Measurements from ENCODE around the gene DNM1. TPM values are rescaled to one million over a fixed set of nuclear protein-coding genes. Genes with fewer than 3 reads are reported as not detected.
A peak's percentile ranks its signal among the peaks of the same experiment; 100 is the strongest.

Gene DNM1
- total RNA-seq, 1 donor from 2014 or later = 87.0 TPM

GRCh38 chr9:128205296-128205944, 2.2 kb downstream of the DNM1 start:
- Mint-ChIP-seq H3K4me1 (ENCODE audit: low read depth) (peaks cover 67% of the 10 kb centered on the region), H3K36me3 (ENCODE audit: low read depth) (no peaks in the 10 kb centered on the region), H3K9me3 (ENCODE audit: low read depth) (no peaks in the 10 kb centered on the region), H3K27me3 (ENCODE audit: low read depth) (no peaks in the 10 kb centered on the region), H3K27ac (ENCODE audit: unreplicated experiment) (no peak overlapping the region), H3K4me3 (ENCODE audit: unreplicated experiment) (no peak overlapping the region)
- DNase-seq (ENCODE audit: low spot score) = no peak
- no peak for TF ChIP-seq CTCF (IDR thresholded peaks at IDR 0.05)

- peaks cover 77% of the 10 kb centered on the region for H3K4me1 Mint-ChIP-seq (ENCODE audit: low read depth)
- no peaks in the 10 kb centered on the region for H3K36me3 Mint-ChIP-seq (ENCODE audit: low read depth)
- H3K9me3 Mint-ChIP-seq (ENCODE audit: low read depth) = no peaks in the 10 kb centered on the region
- H3K27ac Mint-ChIP-seq (ENCODE audit: unreplicated experiment) = peak overlapping the region; percentile 27
- no peaks in the 10 kb centered on the region for H3K27me3 Mint-ChIP-seq (ENCODE audit: low read depth)
- H3K4me3 Mint-ChIP-seq (ENCODE audit: unreplicated experiment) = no peak overlapping the region
- no peak for TF ChIP-seq CTCF (IDR thresholded peaks at IDR 0.05)
- no peak for DNase-seq (ENCODE audit: low spot score)
Observed at GRCh38 chr9:128206484-128206883, 3.3 kb downstream of the DNM1 start.

- no peaks in the 10 kb centered on the region for H3K9me3 Mint-ChIP-seq (ENCODE audit: low read depth)
- no peak for DNase-seq (ENCODE audit: low spot score)
- H3K36me3 Mint-ChIP-seq (ENCODE audit: low read depth) = no peaks in the 10 kb centered on the region
- no peak for TF ChIP-seq CTCF (IDR thresholded peaks at IDR 0.05)
- H3K4me1 Mint-ChIP-seq (ENCODE audit: low read depth) = peaks cover 77% of the 10 kb centered on the region
- no peak overlapping the region for H3K4me3 Mint-ChIP-seq (ENCODE audit: unreplicated experiment)
- H3K27ac Mint-ChIP-seq (ENCODE audit: unreplicated experiment) = peak overlapping the region; percentile 28
- H3K27me3 Mint-ChIP-seq (ENCODE audit: low read depth) = no peaks in the 10 kb centered on the region
Observed at GRCh38 chr9:128206916-128207910, 4.0 kb downstream of the DNM1 start.

GRCh38 chr9:128208386-128208785, 5.2 kb downstream of the DNM1 start:
- H3K27me3 Mint-ChIP-seq (ENCODE audit: low read depth) = no peaks in the 10 kb centered on the region
- TF ChIP-seq CTCF (IDR thresholded peaks at IDR 0.05) = no peak
- H3K9me3 Mint-ChIP-seq (ENCODE audit: low read depth) = no peaks in the 10 kb centered on the region
- H3K27ac Mint-ChIP-seq (ENCODE audit: unreplicated experiment) = peak overlapping the region; percentile 72
- peaks cover 73% of the 10 kb centered on the region for H3K4me1 Mint-ChIP-seq (ENCODE audit: low read depth)
- no peaks in the 10 kb centered on the region for H3K36me3 Mint-ChIP-seq (ENCODE audit: low read depth)
- no peak overlapping the region for H3K4me3 Mint-ChIP-seq (ENCODE audit: unreplicated experiment)
- DNase-seq (ENCODE audit: low spot score) = no peak

- Mint-ChIP-seq H3K4me3 (ENCODE audit: unreplicated experiment) (no peak overlapping the region), H3K36me3 (ENCODE audit: low read depth) (no peaks in the 10 kb centered on the region), H3K27ac (ENCODE audit: unreplicated experiment) (peak overlapping the region; percentile 72), H3K27me3 (ENCODE audit: low read depth) (no peaks in the 10 kb centered on the region), H3K9me3 (ENCODE audit: low read depth) (no peaks in the 10 kb centered on the region), H3K4me1 (ENCODE audit: low read depth) (peaks cover 79% of the 10 kb centered on the region)
- no peak for DNase-seq (ENCODE audit: low spot score)
- no peak for TF ChIP-seq CTCF (IDR thresholded peaks at IDR 0.05)
Observed at GRCh38 chr9:128208946-128209669, 5.9 kb downstream of the DNM1 start.

Measured in chondrocyte (in vitro differentiated cells).